Hepatocyte (in vitro differentiated cells): ENCODE results near the gene GOSR1. TPM values are rescaled to one million over a fixed set of nuclear protein-coding genes. Genes with fewer than 3 reads are reported as not detected.
"Not testable (repeated sequence)": the region's sequence is repeated elsewhere in the genome, so short reads cannot be mapped to it uniquely, and the experiment has no call there.

Experiments
- DNase-seq: peaks from one replicate; pipeline ENCODE4 v3.0.0-alpha.2; 2016; ENCODE audit warnings: low spot score
- H2AFZ ChIP-seq: fragments of 200-600 bp; sonication (generic); 2 replicates; pipeline ENCODE4 v1.6.0; 2016; ENCODE audit warnings: antibody characterized with exemption, mild to moderate bottlenecking
- H3K27ac ChIP-seq: fragments of 200-600 bp; sonication (generic); 2 replicates; pipeline ENCODE4 v1.5.1; 2016; ENCODE audit warnings: mild to moderate bottlenecking
- H3K27me3 ChIP-seq: fragments of 200-600 bp; sonication (generic); 2 replicates; pipeline ENCODE4 v1.6.1; 2016
- H3K36me3 ChIP-seq: fragments of 200-600 bp; sonication (generic); replicated peaks from 2 replicates; pipeline ENCODE4 v1.5.1; 2016; ENCODE audit warnings: low read depth; ENCODE audit not compliant: insufficient read depth
- H3K4me1 ChIP-seq: fragments of 200-600 bp; sonication (generic); 2 replicates; pipeline ENCODE4 v1.5.1; 2016; ENCODE audit warnings: mild to moderate bottlenecking, moderate library complexity; ENCODE audit not compliant: insufficient read depth
- H3K4me2 ChIP-seq: fragments of 200-600 bp; sonication (generic); 2 replicates; pipeline ENCODE4 v1.6.0; 2016
- H3K4me3 ChIP-seq: fragments of 200-600 bp; sonication (generic); 2 replicates; pipeline ENCODE4 v1.5.1; 2016; ENCODE audit warnings: mild to moderate bottlenecking
- H3K79me2 ChIP-seq: fragments of 200-600 bp; sonication (generic); 2 replicates; pipeline ENCODE4 v1.6.0; 2017; ENCODE audit warnings: mild to moderate bottlenecking
- H3K9me2 ChIP-seq: fragments of 200-600 bp; sonication (generic); replicated peaks from 2 replicates; pipeline ENCODE4 v1.6.0; 2017; ENCODE audit warnings: mild to moderate bottlenecking; ENCODE audit not compliant: insufficient read depth
- H3K9me3 ChIP-seq: fragments of 200-600 bp; sonication (generic); 2 replicates; pipeline ENCODE4 v1.5.1; 2016; ENCODE audit warnings: low read depth, mild to moderate bottlenecking
- H4K20me1 ChIP-seq: fragments of 200-600 bp; sonication (generic); 2 replicates; pipeline ENCODE4 v1.6.0; 2016; ENCODE audit warnings: mild to moderate bottlenecking; ENCODE audit not compliant: insufficient read depth, poor library complexity, severe bottlenecking
- EZH2 ChIP-seq: fragments of 200-600 bp; sonication (generic); IDR thresholded peaks from 2 replicates; pipeline ENCODE4 v1.6.1; 2016; ENCODE audit warnings: antibody characterized with exemption, mild to moderate bottlenecking, borderline replicate concordance
- EZH2phosphoT487 ChIP-seq: fragments of 200-600 bp; sonication (generic); IDR thresholded peaks from one replicate; pipeline ENCODE4 v1.6.1; 2018; ENCODE audit warnings: antibody characterized with exemption, mild to moderate bottlenecking, low read depth, moderate library complexity; ENCODE audit not compliant: unreplicated experiment, severe bottlenecking
- WGBS: methylation state at CpG from one replicate; pipeline ENCODE4 v1.1.6; 2016; ENCODE audit warnings: low lambda C conversion rate; ENCODE audit errors: missing lambda C conversion rate; 5-methylcytosine and 5-hydroxymethylcytosine counted together
- polyA plus RNA-seq: library from polyadenylated mRNA; unstranded; fragments of >200 nt; fragmentation: Nextera tagmentation; extraction: Ambion mirVana; gene quantifications from 2 replicates; pipeline ENCODE4 v1.2.1, GENCODE V29; 2016
- total RNA-seq: library from RNA; depleted of rRNA; stranded (reverse); fragments of >200 nt; gene quantifications from 2 replicates; pipeline ENCODE4 v1.2.3, GENCODE V29; 2014
- TF ChIP-seq, protein P1 (sequence below): fragments of 200-600 bp; sonication (generic); IDR thresholded peaks from 2 replicates; pipeline ENCODE4 v1.5.1; 2016; ENCODE audit warnings: antibody characterized with exemption, mild to moderate bottlenecking; ENCODE audit not compliant: poor library complexity

GOSR1 gene
- total and polyA plus RNA-seq, 2 experiments from 2014 or later = 29.7 to 52.1 TPM

DNA sequence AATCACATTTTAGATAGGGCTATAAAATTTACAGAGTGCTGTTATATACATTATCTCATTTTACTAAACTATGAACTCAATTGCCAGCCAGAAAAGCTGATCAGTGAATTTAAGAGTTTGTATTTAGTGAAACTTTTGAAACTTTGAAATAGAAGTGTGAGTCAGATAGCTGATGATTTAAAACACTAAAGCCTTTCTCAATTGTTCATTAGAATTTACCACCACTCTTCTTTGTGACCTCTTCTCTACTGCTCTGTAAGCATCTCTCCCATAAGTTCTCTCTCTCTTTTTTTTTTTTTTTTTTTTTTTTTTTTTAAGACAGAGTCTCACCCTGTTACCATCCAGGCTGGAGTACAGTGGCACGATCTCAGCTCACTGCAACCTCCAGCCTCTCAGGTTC is 43.7 kb downstream of the GOSR1 start:
- no peaks in the 10 kb centered on the region for H3K9me3 ChIP-seq
- H3K4me1 ChIP-seq = no peaks in the 10 kb centered on the region
- no peak overlapping the region for H3K4me3 ChIP-seq
- peaks cover 6% of the 10 kb centered on the region for H3K79me2 ChIP-seq
- no peak overlapping the region for H3K4me2 ChIP-seq
- no peaks in the 10 kb centered on the region for H4K20me1 ChIP-seq
- TF ChIP-seq, protein P1, sequence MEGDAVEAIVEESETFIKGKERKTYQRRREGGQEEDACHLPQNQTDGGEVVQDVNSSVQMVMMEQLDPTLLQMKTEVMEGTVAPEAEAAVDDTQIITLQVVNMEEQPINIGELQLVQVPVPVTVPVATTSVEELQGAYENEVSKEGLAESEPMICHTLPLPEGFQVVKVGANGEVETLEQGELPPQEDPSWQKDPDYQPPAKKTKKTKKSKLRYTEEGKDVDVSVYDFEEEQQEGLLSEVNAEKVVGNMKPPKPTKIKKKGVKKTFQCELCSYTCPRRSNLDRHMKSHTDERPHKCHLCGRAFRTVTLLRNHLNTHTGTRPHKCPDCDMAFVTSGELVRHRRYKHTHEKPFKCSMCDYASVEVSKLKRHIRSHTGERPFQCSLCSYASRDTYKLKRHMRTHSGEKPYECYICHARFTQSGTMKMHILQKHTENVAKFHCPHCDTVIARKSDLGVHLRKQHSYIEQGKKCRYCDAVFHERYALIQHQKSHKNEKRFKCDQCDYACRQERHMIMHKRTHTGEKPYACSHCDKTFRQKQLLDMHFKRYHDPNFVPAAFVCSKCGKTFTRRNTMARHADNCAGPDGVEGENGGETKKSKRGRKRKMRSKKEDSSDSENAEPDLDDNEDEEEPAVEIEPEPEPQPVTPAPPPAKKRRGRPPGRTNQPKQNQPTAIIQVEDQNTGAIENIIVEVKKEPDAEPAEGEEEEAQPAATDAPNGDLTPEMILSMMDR = no peak
- TF ChIP-seq EZH2 (no peak), EZH2phosphoT487 (no peak)
- H3K36me3 ChIP-seq = no peaks in the 10 kb centered on the region
- H2AFZ ChIP-seq = no peak overlapping the region
- no peaks in the 10 kb centered on the region for H3K27me3 ChIP-seq
- no peak overlapping the region for H3K27ac ChIP-seq
- H3K9me2 ChIP-seq = no peaks in the 10 kb centered on the region
- DNase-seq = no peak
- 100% methylated on average over 1 of the region's 1 CpG for WGBS

DNA sequence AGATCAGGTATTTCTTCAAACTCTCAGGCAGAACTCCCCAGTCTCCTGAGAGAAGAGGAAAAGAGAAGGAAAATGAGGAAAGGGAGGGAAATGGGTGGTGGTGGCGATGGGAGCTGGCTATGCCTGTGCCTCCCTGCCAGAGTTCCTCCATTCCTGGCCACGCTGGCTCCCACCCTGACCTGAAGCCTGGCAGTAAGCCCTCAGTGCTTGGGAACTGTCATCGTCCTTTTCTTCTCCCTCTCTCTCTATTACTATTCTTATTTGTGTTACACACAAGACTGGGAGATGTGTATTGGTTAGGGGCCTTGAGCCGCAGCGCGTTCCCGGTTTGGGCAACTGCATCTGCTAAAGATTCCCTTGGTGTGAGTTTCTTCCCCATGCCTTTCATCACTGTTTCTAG is 44.6 kb downstream of the GOSR1 start:
- no peak for DNase-seq
- H3K27ac ChIP-seq = no peak overlapping the region
- H3K4me1 ChIP-seq = no peaks in the 10 kb centered on the region
- no peak overlapping the region for H2AFZ ChIP-seq
- no peaks in the 10 kb centered on the region for H3K36me3 ChIP-seq
- H3K4me3 ChIP-seq = no peak overlapping the region
- no peaks in the 10 kb centered on the region for H3K27me3 ChIP-seq
- no peak overlapping the region for H3K4me2 ChIP-seq
- H4K20me1 ChIP-seq = no peaks in the 10 kb centered on the region
- H3K9me3 ChIP-seq = no peaks in the 10 kb centered on the region
- H3K9me2 ChIP-seq = no peaks in the 10 kb centered on the region
- WGBS = 97% methylated on average over 7 of the region's 7 CpGs
- peaks cover 6% of the 10 kb centered on the region for H3K79me2 ChIP-seq
- no peak for TF ChIP-seq EZH2phosphoT487
- TF ChIP-seq, protein P1 = no peak
- no peak for TF ChIP-seq EZH2

DNA sequence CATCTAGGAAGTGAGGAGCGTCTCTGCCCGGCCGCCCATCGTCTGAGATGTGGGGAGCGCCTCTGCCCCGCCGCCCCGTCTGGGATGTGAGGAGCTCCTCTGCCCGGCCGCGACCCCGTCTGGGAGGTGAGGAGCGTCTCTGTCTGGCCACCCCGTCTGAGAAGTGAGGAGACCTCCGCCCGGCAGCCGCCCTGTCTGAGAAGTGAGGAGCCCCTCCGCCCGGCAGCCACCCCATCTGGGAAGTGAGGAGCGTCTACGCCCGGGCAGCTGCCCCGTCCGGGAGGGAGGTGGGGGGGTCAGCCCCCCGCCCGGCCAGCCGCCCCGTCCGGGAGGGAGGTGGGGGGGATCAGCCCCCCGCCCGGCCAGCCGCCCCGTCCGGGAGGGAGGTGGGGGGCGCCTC is 46.0 kb downstream of the GOSR1 start:
- H4K20me1 ChIP-seq, H3K27ac ChIP-seq, DNase-seq, H3K4me1 ChIP-seq, H3K36me3 ChIP-seq, H3K79me2 ChIP-seq, H3K9me2 ChIP-seq, H3K4me3 ChIP-seq, H3K27me3 ChIP-seq, H2AFZ ChIP-seq, H3K9me3 ChIP-seq, H3K4me2 ChIP-seq: not testable (repeated sequence)
- 100% methylated on average over 2 of the region's 35 CpGs for WGBS

DNA sequence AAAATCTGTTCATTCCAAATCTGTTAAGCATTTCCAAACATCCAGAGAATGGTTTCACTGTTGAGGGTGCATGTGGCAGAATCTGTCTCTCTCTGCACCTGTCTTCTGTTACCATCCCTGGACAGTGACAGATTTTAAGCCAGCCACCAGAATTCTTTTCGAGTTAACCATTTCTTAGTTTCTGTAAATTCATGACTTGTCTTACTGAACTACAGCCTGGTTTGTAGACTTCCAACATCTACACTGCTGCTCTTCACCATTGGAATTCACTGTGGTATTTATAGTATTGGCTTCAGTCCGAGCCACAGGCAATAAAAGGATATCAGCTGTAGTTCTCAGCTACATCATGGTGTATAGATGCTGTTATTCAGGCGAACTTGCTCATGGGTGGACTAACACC is 47.6 kb downstream of the GOSR1 start:
- 52% methylated on average over 3 of the region's 3 CpGs for WGBS
- no peak overlapping the region for H3K4me2 ChIP-seq
- no peaks in the 10 kb centered on the region for H3K36me3 ChIP-seq
- no peaks in the 10 kb centered on the region for H3K4me1 ChIP-seq
- no peak overlapping the region for H2AFZ ChIP-seq
- H3K27me3 ChIP-seq = no peaks in the 10 kb centered on the region
- DNase-seq = peak; percentile 32
- no peaks in the 10 kb centered on the region for H3K9me3 ChIP-seq
- no peaks in the 10 kb centered on the region for H3K79me2 ChIP-seq
- H3K27ac ChIP-seq = no peak overlapping the region
- H4K20me1 ChIP-seq = no peaks in the 10 kb centered on the region
- H3K9me2 ChIP-seq = no peaks in the 10 kb centered on the region
- no peak overlapping the region for H3K4me3 ChIP-seq
- TF ChIP-seq, protein P1 = no peak
- TF ChIP-seq EZH2 (no peak), EZH2phosphoT487 (no peak)
